WTC11 (cell line): ENCODE measurements around the gene TBC1D24. TPM values are rescaled to one million over a fixed set of nuclear protein-coding genes. Genes with fewer than 3 reads are reported as not detected.

ENCODE experiments used
- ATAC-seq: fragments of 200-7000 bp; cut with Tn5 transposase; 2 replicates; pipeline ENCODE4 v1.10.0; 2021; ENCODE audit warnings: mild to moderate bottlenecking, moderate library complexity
- CTCF ChIA-PET: fragments of 300-600 bp; sonication (Branson Sonifier 250); formaldehyde crosslinking; loops from one replicate; lab custom pipeline; 2021; ENCODE audit warnings: antibody characterized with exemption; lab: Charles Lee
- POLR2A ChIA-PET: fragments of 350-600 bp; sonication (Branson Sonifier 250); formaldehyde crosslinking; loops from one replicate; lab custom pipeline; 2021; ENCODE audit warnings: antibody characterized with exemption; lab: Charles Lee
- DNase-seq: peaks from one replicate; pipeline ENCODE4 v3.0.0; 2021; ENCODE audit warnings: low spot score
- H3K27ac Mint-ChIP-seq: 2 replicates; pipeline ENCODE4 v1.8.0; 2021; ENCODE audit warnings: mixed read lengths
- H3K27me3 Mint-ChIP-seq: 2 replicates; pipeline ENCODE4 v1.8.0; 2021; ENCODE audit warnings: low read depth, mild to moderate bottlenecking, moderate library complexity, mixed read lengths
- H3K36me3 Mint-ChIP-seq: 2 replicates; pipeline ENCODE4 v1.8.0; 2021; ENCODE audit warnings: mixed read lengths
- H3K4me1 Mint-ChIP-seq: 2 replicates; pipeline ENCODE4 v1.8.0; 2022; ENCODE audit warnings: mixed read lengths
- H3K4me3 Mint-ChIP-seq: 2 replicates; pipeline ENCODE4 v1.8.0; 2021; ENCODE audit warnings: mild to moderate bottlenecking, moderate library complexity, mixed read lengths
- H3K9me3 Mint-ChIP-seq: 2 replicates; pipeline ENCODE4 v1.8.0; 2021; ENCODE audit warnings: mixed read lengths
- AR ChIP-seq: fragments of 250-450 bp; sonication (Bioruptor Pico); IDR thresholded peaks from 2 replicates; pipeline ENCODE4 v1.9.0; 2021; ENCODE audit warnings: mild to moderate bottlenecking
- ATF1 ChIP-seq: sonication (generic); formaldehyde crosslinking; IDR thresholded peaks from 2 replicates; pipeline ENCODE4 v1.8.1; 2023; ENCODE audit warnings: mild to moderate bottlenecking, moderate library complexity, missing genetic modification reagents
- ATF2 ChIP-seq: sonication (generic); formaldehyde crosslinking; IDR thresholded peaks from 2 replicates; pipeline ENCODE4 v1.8.1; 2022; ENCODE audit warnings: low read depth, missing genetic modification reagents, borderline replicate concordance
- CREM ChIP-seq: sonication (generic); formaldehyde crosslinking; IDR thresholded peaks from 2 replicates; pipeline ENCODE4 v1.8.1; 2022; ENCODE audit warnings: mild to moderate bottlenecking, missing genetic modification reagents, moderate library complexity
- E2F4 ChIP-seq: sonication (generic); formaldehyde crosslinking; IDR thresholded peaks from 2 replicates; pipeline ENCODE4 v1.8.1; 2022; ENCODE audit warnings: low read depth, mild to moderate bottlenecking, moderate library complexity, missing genetic modification reagents, borderline replicate concordance
- E2F5 ChIP-seq: sonication (generic); formaldehyde crosslinking; IDR thresholded peaks from 2 replicates; pipeline ENCODE4 v1.8.1; 2022; ENCODE audit warnings: mild to moderate bottlenecking, moderate library complexity, missing genetic modification reagents
- ETV6 ChIP-seq: sonication (generic); formaldehyde crosslinking; IDR thresholded peaks from 2 replicates; pipeline ENCODE4 v1.8.1; 2022; ENCODE audit warnings: mild to moderate bottlenecking, missing genetic modification reagents
- FOXK1 ChIP-seq: sonication (generic); formaldehyde crosslinking; IDR thresholded peaks from 2 replicates; pipeline ENCODE4 v1.8.0; 2022; ENCODE audit warnings: mild to moderate bottlenecking, moderate library complexity, missing genetic modification reagents
- MYBL2 ChIP-seq: sonication (generic); formaldehyde crosslinking; IDR thresholded peaks from 2 replicates; pipeline ENCODE4 v1.8.1; 2023; ENCODE audit warnings: mild to moderate bottlenecking, moderate library complexity, missing genetic modification reagents
- NFATC4 ChIP-seq: fragments of 250-450 bp; sonication (Bioruptor Pico); IDR thresholded peaks from 2 replicates; pipeline ENCODE4 v1.9.0; 2021; ENCODE audit warnings: mild to moderate bottlenecking
- NFE2L1 ChIP-seq: sonication (generic); formaldehyde crosslinking; IDR thresholded peaks from 2 replicates; pipeline ENCODE4 v1.8.1; 2023; ENCODE audit warnings: missing genetic modification reagents
- NR2C2 ChIP-seq: sonication (generic); formaldehyde crosslinking; IDR thresholded peaks from 2 replicates; pipeline ENCODE4 v1.8.0; 2022; ENCODE audit warnings: mild to moderate bottlenecking, missing genetic modification reagents
- PRRX2 ChIP-seq: fragments of 250-450 bp; sonication (Bioruptor Pico); IDR thresholded peaks from 2 replicates; pipeline ENCODE4 v1.8.0; 2021; ENCODE audit warnings: mild to moderate bottlenecking
- RELA ChIP-seq: sonication (generic); formaldehyde crosslinking; IDR thresholded peaks from 2 replicates; pipeline ENCODE4 v1.8.1; 2022; ENCODE audit warnings: missing genetic modification reagents, mild to moderate bottlenecking, borderline replicate concordance
- SMAD3 ChIP-seq: sonication (generic); formaldehyde crosslinking; IDR thresholded peaks from 2 replicates; pipeline ENCODE4 v1.8.0; 2022; ENCODE audit warnings: missing genetic modification reagents, mild to moderate bottlenecking, borderline replicate concordance
- STAT6 ChIP-seq: sonication (generic); formaldehyde crosslinking; conservative IDR thresholded peaks from 2 replicates; pipeline ENCODE4 v1.8.1; 2023; ENCODE audit warnings: mild to moderate bottlenecking, low read depth, missing genetic modification reagents, moderate library complexity
- ZBTB43 ChIP-seq: sonication (generic); formaldehyde crosslinking; IDR thresholded peaks from 2 replicates; pipeline ENCODE4 v1.8.1; 2023; ENCODE audit warnings: mild to moderate bottlenecking, missing genetic modification reagents
- ZNF121 ChIP-seq: sonication (generic); formaldehyde crosslinking; IDR thresholded peaks from 2 replicates; pipeline ENCODE4 v1.8.0; 2023; ENCODE audit warnings: missing genetic modification reagents
- ZNF263 ChIP-seq: sonication (generic); formaldehyde crosslinking; IDR thresholded peaks from 2 replicates; pipeline ENCODE4 v1.8.1; 2022; ENCODE audit warnings: low read depth, mild to moderate bottlenecking, moderate library complexity, missing genetic modification reagents
- ZNF396 ChIP-seq: fragments of 250-450 bp; sonication (Bioruptor Pico); IDR thresholded peaks from 2 replicates; pipeline ENCODE4 v1.8.0; 2021; ENCODE audit warnings: mild to moderate bottlenecking, moderate library complexity, borderline replicate concordance
- ZNF423 ChIP-seq: fragments of 250-450 bp; sonication (Bioruptor Pico); IDR thresholded peaks from 2 replicates; pipeline ENCODE4 v2.1.2; 2022; ENCODE audit warnings: mild to moderate bottlenecking, moderate library complexity
- ZNF425 ChIP-seq: fragments of 250-450 bp; sonication (Bioruptor Pico); conservative IDR thresholded peaks from 2 replicates; pipeline ENCODE4 v1.9.0; 2021; ENCODE audit warnings: mild to moderate bottlenecking
- total RNA-seq: library from RNA; stranded (reverse); gene quantifications from 3 replicates; pipeline ENCODE4 v1.2.3, GENCODE V29; 2021

Gene TBC1D24
- total RNA-seq, 1 experiment from 2014 or later = 21.0 TPM

GRCh38 chr16:2476741-2477140, 1.8 kb downstream of the TBC1D24 start (continued):
- TF ChIP-seq AR (no peak), FOXK1 (CRISPR knock-in tag) (no peak), MYBL2 (CRISPR knock-in tag) (no peak), ETV6 (CRISPR knock-in tag) (no peak), ZBTB43 (no peak), ZNF425 (CRISPR knock-in tag) (no peak), NFE2L1 (CRISPR knock-in tag) (no peak)

- Mint-ChIP-seq H3K9me3 (no peaks in the 10 kb centered on the region), H3K4me3 (no peak overlapping the region), H3K4me1 (peaks cover 8% of the 10 kb centered on the region), H3K36me3 (no peaks in the 10 kb centered on the region), H3K27me3 (peaks cover 19% of the 10 kb centered on the region), H3K27ac (peak overlapping the region; percentile 87; the same call in 1 of the 2 replicates)
- ChIA-PET CTCF (interaction anchor here (0.8 to 1.7 kb wide), 2 partner anchors 19 to 24 kb away, joined by 3 to 9 read pairs; no protein-coding TSS in a partner anchor), POLR2A (no interaction called here)
- TF ChIP-seq FOXK1 (CRISPR knock-in tag) = no peak
- no peak for TF ChIP-seq ZNF121 (CRISPR knock-in tag)
- no peak for TF ChIP-seq ATF2 (CRISPR knock-in tag)
- DNase-seq = no peak
- no peak for ATAC-seq
These were observed 2.4 kb downstream of the TBC1D24 start for GRCh38 chr16:2477327-2477726.

GRCh38 chr16:2478279-2478678, 3.4 kb downstream of the TBC1D24 start:
- Mint-ChIP-seq H3K9me3 (no peaks in the 10 kb centered on the region), H3K36me3 (no peaks in the 10 kb centered on the region), H3K27me3 (peaks cover 9% of the 10 kb centered on the region), H3K27ac (no peak overlapping the region), H3K4me1 (peaks cover 4% of the 10 kb centered on the region), H3K4me3 (no peak overlapping the region)
- DNase-seq (no peak), ATAC-seq (no peak)
- TF ChIP-seq ZNF396 (CRISPR knock-in tag) (no peak), PRRX2 (CRISPR knock-in tag) (no peak), CREM (CRISPR knock-in tag) (no peak), RELA (CRISPR knock-in tag) (no peak), NFATC4 (CRISPR knock-in tag) (no peak), MYBL2 (CRISPR knock-in tag) (no peak), ZNF423 (CRISPR knock-in tag) (no peak), STAT6 (no peak), E2F4 (no peak), SMAD3 (CRISPR knock-in tag) (no peak), ATF1 (CRISPR knock-in tag) (no peak), E2F5 (no peak), ZNF263 (no peak), NR2C2 (CRISPR knock-in tag) (no peak)
- ChIA-PET POLR2A (no interaction called here), CTCF (no interaction called here)
